K562 (cell line): ENCODE measurements around the gene ZNF628. TPM values are rescaled to one million over a fixed set of nuclear protein-coding genes. Genes with fewer than 3 reads are reported as not detected.

Experiments used
- ATAC-seq: fragments of 200-7000 bp; cut with Tn5 transposase; 3 replicates; pipeline ENCODE4 v1.9.1; 2020; ENCODE audit warnings: moderate library complexity
- BruUV-seq: library from RNA; stranded (reverse); fragments of 400-500 nt; replicated peaks from 2 replicates; lab custom pipeline; 2021; lab: Mats Ljungman, UMichigan
- CTCF ChIA-PET: fragments of 300-600 bp; formaldehyde crosslinking; extraction: SDS; loops from one replicate; lab custom pipeline; 2021; ENCODE audit warnings: low intra/inter-chr PET ratio; lab: Yijun Ruan, JAX
- POLR2A ChIA-PET: fragments of 300-600, 350-650 bp; sonication (Branson Sonifier 250); formaldehyde crosslinking; extraction: SDS; loops from one replicate; lab custom pipeline; 2021; ENCODE audit warnings: antibody characterized with exemption, inconsistent platforms; lab: Yijun Ruan, JAX
- DNase-seq, 4 experiments: peaks; one replicate each; pipeline versions ENCODE4 v3.0.0 to v3.0.0-alpha.2; 2011 to 2018; ENCODE audit warnings: low spot score in 3 of 4, mixed read lengths in 3 of 4; ENCODE audit errors: extremely low read depth in 1 of 4
- FAIRE-seq: peaks from 2 replicates; lab custom pipeline; 2011; peaks lifted over from hg19 to GRCh38; lab: Jason Lieb, UNC
- H2AFZ ChIP-seq: 2 replicates; pipeline ENCODE4 v1.6.0; 2011; ENCODE audit warnings: low read depth, low read length, control low read depth, inconsistent platforms
- H3K27ac ChIP-seq: fragments of 200-600 bp; 3 replicates; pipeline ENCODE4 v1.8.0; 2011; ENCODE audit warnings: low read depth, mild to moderate bottlenecking, control low read depth, inconsistent platforms, low read length, moderate library complexity, mixed read lengths; ENCODE audit errors: extremely low read depth
- H3K27me3 ChIP-seq, 2 experiments: fragments of 300-600 bp in 1 of 2; 2 replicates in 1 of 2; 3 replicates in 1 of 2; pipeline versions ENCODE4 v1.6.0 to v1.8.0; 2011; ENCODE audit warnings: inconsistent platforms in 2 of 2, low read length in 2 of 2, mild to moderate bottlenecking in 1 of 2, mixed read lengths in 1 of 2, moderate library complexity in 1 of 2; ENCODE audit not compliant: control insufficient read depth in 2 of 2, insufficient read depth in 2 of 2
- H3K36me3 ChIP-seq: fragments of 300-600 bp; 3 replicates; pipeline ENCODE4 v1.8.0; 2011; ENCODE audit warnings: mild to moderate bottlenecking, low read length, inconsistent platforms; ENCODE audit not compliant: control insufficient read depth, insufficient read depth
- H3K4me1 ChIP-seq, 2 experiments: fragments of 200-600 bp in 1 of 2; replicated peaks in 1 of 2; 2 replicates in 1 of 2; 3 replicates in 1 of 2; pipeline versions ENCODE4 v1.5.1 to v1.8.0; 2011; ENCODE audit warnings: inconsistent platforms in 2 of 2, low read length in 2 of 2, mild to moderate bottlenecking in 1 of 2, mixed read lengths in 1 of 2, moderate library complexity in 1 of 2; ENCODE audit not compliant: control insufficient read depth in 2 of 2, insufficient read depth in 2 of 2
- H3K4me2 ChIP-seq: 2 replicates; pipeline ENCODE4 v1.6.1; 2011; ENCODE audit warnings: low read length, control low read depth, inconsistent platforms, mixed read lengths; ENCODE audit not compliant: insufficient read depth
- H3K4me3 ChIP-seq: fragments of 200-600 bp; sonication (generic), shearing (Covaris generic); 2 replicates; pipeline ENCODE4 v1.5.1; 2016; ENCODE audit warnings: control low read depth, inconsistent platforms
- H3K79me2 ChIP-seq: fragments of 200-600 bp; 3 replicates; pipeline ENCODE4 v1.8.0; 2011; ENCODE audit warnings: low read length, inconsistent platforms; ENCODE audit not compliant: control insufficient read depth, insufficient read depth
- H3K9ac ChIP-seq, 2 experiments: 2 replicates each; pipeline versions ENCODE4 v1.6.0 to v1.6.1; 2011; ENCODE audit warnings: low read depth in 2 of 2, low read length in 2 of 2, control low read depth in 1 of 2, inconsistent platforms in 1 of 2, mild to moderate bottlenecking in 1 of 2, mixed read lengths in 1 of 2; ENCODE audit not compliant: insufficient read depth in 1 of 2
- H3K9me1 ChIP-seq: one replicate; pipeline ENCODE4 v1.6.0; 2011; ENCODE audit warnings: inconsistent platforms, mild to moderate bottlenecking, low read length, moderate library complexity; ENCODE audit not compliant: control insufficient read depth, insufficient read depth
- H3K9me3 ChIP-seq: replicated peaks from 2 replicates; pipeline ENCODE4 v1.5.1; 2011; ENCODE audit warnings: low read depth, low read length, inconsistent platforms; ENCODE audit not compliant: control insufficient read depth, insufficient read depth
- H4K20me1 ChIP-seq: replicated peaks from 2 replicates; pipeline ENCODE4 v1.6.1; 2011; ENCODE audit warnings: low read length, inconsistent platforms, mixed read lengths; ENCODE audit not compliant: control insufficient read depth, insufficient read depth
- EHMT2 ChIP-seq: fragments of 450-650 bp; IDR thresholded peaks from 2 replicates; pipeline ENCODE4 v1.6.1; 2018; ENCODE audit warnings: antibody characterized with exemption
- PCBP1 ChIP-seq: fragments of 200-400 bp; formaldehyde crosslinking; IDR thresholded peaks from 2 replicates; pipeline ENCODE4 v1.6.1; 2018; ENCODE audit warnings: mild to moderate bottlenecking, low read depth, low read length; ENCODE audit not compliant: poor library complexity, severe bottlenecking
- PHF20 ChIP-seq: fragments of 450-650 bp; IDR thresholded peaks from 2 replicates; pipeline ENCODE4 v1.6.1; 2018; ENCODE audit not compliant: partially characterized antibody
- SMC3 ChIP-seq: conservative IDR thresholded peaks from 2 replicates; pipeline ENCODE4 v1.6.1; 2011; ENCODE audit warnings: low read depth, low read length, improper control_type of control experiment; ENCODE audit not compliant: insufficient read depth
- WGBS: fragments of 100-300 bp; shearing (Covaris generic); methylation state at CpG from one replicate; pipeline ENCODE4 v1.1.6; 2016; ENCODE audit warnings: low coverage, mixed read lengths; ENCODE audit not compliant: insufficient coverage; ENCODE audit errors: missing lambda C conversion rate; 5-methylcytosine and 5-hydroxymethylcytosine counted together
- in situ Hi-C: fragments of 300-500 bp; cut with MboI; formaldehyde crosslinking; loops from 4 replicates; pipeline ENCODE4 v1.15.0; 2018; ENCODE audit warnings: inconsistent platforms, mixed read lengths
- intact Hi-C: fragments of 100-400 bp; cut with micrococcal nuclease; formaldehyde crosslinking; loops from 2 replicates; pipeline ENCODE4 v1.14.2; 2022
- polyA plus RNA-seq, 8 experiments: library from polyadenylated mRNA; depleted of rRNA in 4 of 8; stranded (reverse) in 5 of 8; unstranded in 3 of 8; fragments of >200 nt; fragmentation: Nextera tagmentation in 2 of 8; fragmentation: Illumina TruSeq in 1 of 8; extraction: Ambion mirVana in 2 of 8; extraction: Trizol in 1 of 8; gene quantifications; 2 replicates each; pipeline versions ENCODE4 v1.2.1 to v1.2.3, GENCODE V29; 2011 to 2014; ENCODE audit warnings: inconsistent platforms in 1 of 8, missing spikeins in 1 of 8
- total RNA-seq, 7 experiments: library from RNA; depleted of rRNA in 6 of 7; stranded (reverse); fragments of >200 nt in 6 of 7; fragmentation: Illumina TruSeq in 2 of 7; extraction: Trizol in 2 of 7; gene quantifications; 2 replicates each; pipeline versions ENCODE4 v1.2.1 to v1.2.3, GENCODE V29; 2011 to 2021; ENCODE audit warnings: low replicate concordance in 1 of 7
- TF ChIP-seq, protein P1 (sequence below): fragments of 450-650 bp; IDR thresholded peaks from 2 replicates; pipeline ENCODE4 v1.6.1; 2017; ENCODE audit warnings: mild to moderate bottlenecking, moderate library complexity
- TF ChIP-seq, protein P2 (sequence below): sonication (generic); formaldehyde crosslinking; IDR thresholded peaks from 2 replicates; pipeline ENCODE4 v1.9.0; 2022; ENCODE audit warnings: mild to moderate bottlenecking, missing genetic modification reagents
- TF ChIP-seq, protein P3 (sequence below): fragments of 450-650 bp; formaldehyde crosslinking; IDR thresholded peaks from 2 replicates; pipeline ENCODE4 v1.4.0; 2022; ENCODE audit warnings: missing genetic modification characterization
- TF ChIP-seq, protein P4 (sequence below): sonication (generic); formaldehyde crosslinking; IDR thresholded peaks from 2 replicates; pipeline ENCODE4 v1.9.0; 2022; ENCODE audit warnings: mild to moderate bottlenecking, missing genetic modification reagents

ZNF628 gene
- total and polyA plus RNA-seq, 9 of the 15 experiments (the other 6 are each of a cell fraction or from before 2014, with no cell fraction given): 0.13 to 13.6 (median 2.2) TPM; not detected in 3

DNA sequence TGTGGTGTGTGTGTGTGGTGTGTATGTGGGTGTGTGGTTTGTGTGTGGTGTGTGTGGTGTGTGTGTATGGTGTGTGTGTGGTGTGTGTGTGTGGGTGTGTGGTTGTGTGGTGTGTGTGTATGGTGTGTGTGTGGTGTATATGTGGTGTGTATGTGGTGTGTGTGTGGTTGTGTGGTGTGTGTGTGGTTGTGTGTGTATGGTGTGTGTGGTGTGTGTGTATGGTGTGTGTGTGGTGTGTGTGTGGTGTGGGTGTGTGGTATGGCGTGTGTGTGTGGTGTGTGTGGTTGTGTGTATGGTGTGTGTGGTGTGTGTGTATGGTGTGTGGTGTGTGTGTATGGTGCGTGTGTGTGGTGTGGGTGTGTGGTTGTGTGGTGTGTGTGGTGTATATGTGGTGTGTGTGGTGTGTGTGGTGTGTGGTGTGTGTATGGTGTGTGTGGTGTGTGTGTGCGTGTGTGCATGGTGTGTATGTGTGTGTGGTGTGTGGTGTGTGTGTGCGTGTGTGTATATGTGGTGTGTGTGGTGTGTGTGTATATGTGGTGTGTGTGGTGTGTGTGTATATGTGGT, 42.0 kb upstream of the ZNF628 start (continued):
- TF ChIP-seq, protein P1, sequence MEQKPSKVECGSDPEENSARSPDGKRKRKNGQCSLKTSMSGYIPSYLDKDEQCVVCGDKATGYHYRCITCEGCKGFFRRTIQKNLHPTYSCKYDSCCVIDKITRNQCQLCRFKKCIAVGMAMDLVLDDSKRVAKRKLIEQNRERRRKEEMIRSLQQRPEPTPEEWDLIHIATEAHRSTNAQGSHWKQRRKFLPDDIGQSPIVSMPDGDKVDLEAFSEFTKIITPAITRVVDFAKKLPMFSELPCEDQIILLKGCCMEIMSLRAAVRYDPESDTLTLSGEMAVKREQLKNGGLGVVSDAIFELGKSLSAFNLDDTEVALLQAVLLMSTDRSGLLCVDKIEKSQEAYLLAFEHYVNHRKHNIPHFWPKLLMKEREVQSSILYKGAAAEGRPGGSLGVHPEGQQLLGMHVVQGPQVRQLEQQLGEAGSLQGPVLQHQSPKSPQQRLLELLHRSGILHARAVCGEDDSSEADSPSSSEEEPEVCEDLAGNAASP: no peak

DNA sequence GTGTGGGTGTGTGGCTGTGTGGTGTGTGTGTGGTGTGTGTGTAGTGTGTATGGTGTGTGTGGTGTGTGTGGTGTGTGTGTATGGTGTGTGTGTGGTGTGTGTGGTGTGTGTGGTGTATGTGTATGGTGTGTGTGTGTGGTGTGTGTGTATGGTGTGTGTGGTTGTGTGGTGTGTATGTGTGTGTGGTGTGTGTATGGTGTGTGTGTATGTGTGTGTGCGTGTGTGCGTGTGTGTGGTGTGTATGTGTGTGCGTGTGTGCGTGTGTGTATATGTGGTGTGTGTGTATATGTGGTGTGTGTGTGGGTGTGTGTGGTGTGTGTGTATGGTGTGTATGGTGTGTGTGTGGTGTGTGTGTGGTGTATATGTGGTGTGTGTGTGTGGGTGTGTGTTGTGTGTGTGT, 41.4 kb upstream of the ZNF628 start:
- Histone ChIP-seq H3K4me1 (peaks cover under 1 to 18% of the 10 kb centered on the region in 2 experiments; a peak in 4 of 5 replicates), H3K9me3 (no peaks in the 10 kb centered on the region), H3K9ac (no peak overlapping the region), H2AFZ (no peak overlapping the region), H3K4me2 (no peak overlapping the region), H3K27ac (no peak overlapping the region), H3K27me3 (peaks cover 0 to 11% of the 10 kb centered on the region in 2 experiments; a peak in 2 of 5 replicates), H3K9me1 (no peaks in the 10 kb centered on the region), H3K36me3 (no peaks in the 10 kb centered on the region), H3K79me2 (no peaks in the 10 kb centered on the region), H3K4me3 (no peak overlapping the region), H4K20me1 (peaks cover 14% of the 10 kb centered on the region)
- intact Hi-C loops (no loop called here), in situ Hi-C loops (loop anchor here (25.0 kb wide), 1 partner anchor 773 kb away; the partner anchor contains the start of gene LILRB4)
- WGBS: no CpG with 5 or more reads among the region's 4 CpGs
- FAIRE-seq (peak; percentile 94), DNase-seq (no peak), ATAC-seq (no peak)
- TF ChIP-seq PHF20: peak; percentile 59
- TF ChIP-seq PCBP1: no peak
- 0 out of 2 replicates have a peak, but pooled peaks have one; percentile 8 for TF ChIP-seq EHMT2
- TF ChIP-seq, protein P2, sequence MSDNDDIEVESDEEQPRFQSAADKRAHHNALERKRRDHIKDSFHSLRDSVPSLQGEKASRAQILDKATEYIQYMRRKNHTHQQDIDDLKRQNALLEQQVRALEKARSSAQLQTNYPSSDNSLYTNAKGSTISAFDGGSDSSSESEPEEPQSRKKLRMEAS (CRISPR knock-in tag): 0 out of 2 replicates have a peak, but pooled peaks have one; percentile 25
- TF ChIP-seq SMC3: no peak
- TF ChIP-seq, protein P3, sequence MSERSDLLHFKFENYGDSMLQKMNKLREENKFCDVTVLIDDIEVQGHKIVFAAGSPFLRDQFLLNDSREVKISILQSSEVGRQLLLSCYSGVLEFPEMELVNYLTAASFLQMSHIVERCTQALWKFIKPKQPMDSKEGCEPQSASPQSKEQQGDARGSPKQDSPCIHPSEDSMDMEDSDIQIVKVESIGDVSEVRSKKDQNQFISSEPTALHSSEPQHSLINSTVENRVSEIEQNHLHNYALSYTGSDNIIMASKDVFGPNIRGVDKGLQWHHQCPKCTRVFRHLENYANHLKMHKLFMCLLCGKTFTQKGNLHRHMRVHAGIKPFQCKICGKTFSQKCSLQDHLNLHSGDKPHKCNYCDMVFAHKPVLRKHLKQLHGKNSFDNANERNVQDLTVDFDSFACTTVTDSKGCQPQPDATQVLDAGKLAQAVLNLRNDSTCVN: 0 out of 2 replicates have a peak, but pooled peaks have one; percentile 47
- TF ChIP-seq, protein P4, sequence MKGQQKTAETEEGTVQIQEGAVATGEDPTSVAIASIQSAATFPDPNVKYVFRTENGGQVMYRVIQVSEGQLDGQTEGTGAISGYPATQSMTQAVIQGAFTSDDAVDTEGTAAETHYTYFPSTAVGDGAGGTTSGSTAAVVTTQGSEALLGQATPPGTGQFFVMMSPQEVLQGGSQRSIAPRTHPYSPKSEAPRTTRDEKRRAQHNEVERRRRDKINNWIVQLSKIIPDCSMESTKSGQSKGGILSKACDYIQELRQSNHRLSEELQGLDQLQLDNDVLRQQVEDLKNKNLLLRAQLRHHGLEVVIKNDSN (CRISPR knock-in tag): 0 out of 2 replicates have a peak, but pooled peaks have one; percentile 28
- no TSS peak for BruUV-seq
- CTCF ChIA-PET: no interaction called here
- POLR2A ChIA-PET: no interaction called here
